ENCODE data around the gene LRRK1.

The LRRK1 gene

DNA sequence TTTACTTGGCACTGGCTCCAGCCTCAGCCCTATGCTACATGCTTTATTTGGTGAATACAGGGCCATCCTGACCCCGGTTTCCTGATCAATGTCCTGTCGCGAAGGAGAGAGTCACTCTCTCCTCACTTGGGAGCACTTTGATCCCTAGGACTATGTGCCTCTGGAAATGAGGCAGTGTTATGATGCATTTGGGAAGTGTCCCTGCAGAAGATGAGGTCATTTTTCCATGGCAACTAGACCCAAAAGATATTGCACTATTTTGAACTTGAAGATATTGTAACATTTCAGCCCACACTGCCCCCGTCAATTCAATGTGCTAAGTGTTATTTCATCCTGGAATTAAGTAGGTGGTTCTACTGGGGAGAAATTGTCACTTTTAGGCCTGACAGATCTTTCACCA is 68.0 kb downstream of the LRRK1 start:
- DNase-seq (ENCODE audit: low read depth, low spot score) = no peak
- no peak overlapping the region for H3K4me3 ChIP-seq (ENCODE audit: low read depth, low read length)
- ChIA-PET POLR2A (no interaction called here), CTCF (interaction anchor here (9.2 kb wide), 1 partner anchor 21 kb away, joined by 53 read pairs; no protein-coding TSS in a partner anchor)
- TF ChIP-seq, protein P1, sequence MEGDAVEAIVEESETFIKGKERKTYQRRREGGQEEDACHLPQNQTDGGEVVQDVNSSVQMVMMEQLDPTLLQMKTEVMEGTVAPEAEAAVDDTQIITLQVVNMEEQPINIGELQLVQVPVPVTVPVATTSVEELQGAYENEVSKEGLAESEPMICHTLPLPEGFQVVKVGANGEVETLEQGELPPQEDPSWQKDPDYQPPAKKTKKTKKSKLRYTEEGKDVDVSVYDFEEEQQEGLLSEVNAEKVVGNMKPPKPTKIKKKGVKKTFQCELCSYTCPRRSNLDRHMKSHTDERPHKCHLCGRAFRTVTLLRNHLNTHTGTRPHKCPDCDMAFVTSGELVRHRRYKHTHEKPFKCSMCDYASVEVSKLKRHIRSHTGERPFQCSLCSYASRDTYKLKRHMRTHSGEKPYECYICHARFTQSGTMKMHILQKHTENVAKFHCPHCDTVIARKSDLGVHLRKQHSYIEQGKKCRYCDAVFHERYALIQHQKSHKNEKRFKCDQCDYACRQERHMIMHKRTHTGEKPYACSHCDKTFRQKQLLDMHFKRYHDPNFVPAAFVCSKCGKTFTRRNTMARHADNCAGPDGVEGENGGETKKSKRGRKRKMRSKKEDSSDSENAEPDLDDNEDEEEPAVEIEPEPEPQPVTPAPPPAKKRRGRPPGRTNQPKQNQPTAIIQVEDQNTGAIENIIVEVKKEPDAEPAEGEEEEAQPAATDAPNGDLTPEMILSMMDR (IDR thresholded peaks at IDR 0.05; ENCODE audit: insufficient read depth, low read length, missing control alignments) = no peak

DNA sequence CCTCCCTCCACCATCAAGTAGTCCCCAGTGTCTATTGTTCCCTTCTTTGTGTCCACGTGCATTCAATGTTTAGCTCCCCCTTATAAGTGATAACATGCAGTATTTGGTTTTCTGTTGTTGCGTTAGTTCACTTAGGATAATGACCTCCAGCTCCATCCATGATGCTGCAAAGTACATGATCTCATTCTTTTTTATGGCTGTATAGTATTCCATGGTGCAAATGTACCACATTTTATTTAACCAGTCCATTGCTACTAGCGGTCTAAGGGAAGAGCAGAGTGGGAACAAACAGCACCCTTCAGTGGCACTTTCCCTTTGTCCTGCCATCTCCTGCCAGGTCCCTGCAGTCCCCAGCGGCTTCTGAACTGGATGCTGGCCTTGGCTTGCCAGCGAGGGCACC is 69.1 kb downstream of the LRRK1 start:
- TF ChIP-seq, protein P1 (IDR thresholded peaks at IDR 0.05; ENCODE audit: insufficient read depth, low read length, missing control alignments) = no peak
- ChIA-PET CTCF (interaction anchor here (1.0 to 9.2 kb wide), 2 partner anchors 19 to 361 kb away, joined by 3 to 53 read pairs; no protein-coding TSS in a partner anchor), POLR2A (no interaction called here)
- no peak overlapping the region for H3K4me3 ChIP-seq (ENCODE audit: low read depth, low read length)
- DNase-seq (ENCODE audit: low read depth, low spot score) = no peak

DNA sequence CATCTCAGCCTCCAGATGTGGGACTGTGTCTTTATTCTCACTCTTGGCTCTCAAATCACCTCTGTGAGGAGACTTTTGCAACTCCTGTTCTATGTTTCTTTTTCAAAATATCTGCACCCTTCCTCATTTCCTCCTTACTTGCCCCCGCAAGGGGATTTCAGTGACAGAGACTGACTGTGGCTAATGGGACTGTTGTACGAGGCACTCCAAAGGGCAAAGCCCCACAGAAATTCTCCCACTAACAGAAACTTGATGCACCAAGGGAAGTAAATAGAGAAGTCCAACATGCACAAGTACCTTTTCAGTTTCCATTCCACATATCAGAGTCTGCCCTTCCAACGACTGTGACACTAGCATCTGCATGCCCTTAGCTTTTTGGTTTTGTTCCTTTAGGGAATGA is 69.7 kb downstream of the LRRK1 start:
- CTCF ChIA-PET = interaction anchor here (1.0 to 9.2 kb wide), 2 partner anchors 19 to 362 kb away, joined by 3 to 53 read pairs; no protein-coding TSS in a partner anchor
- POLR2A ChIA-PET = no interaction called here

DNA sequence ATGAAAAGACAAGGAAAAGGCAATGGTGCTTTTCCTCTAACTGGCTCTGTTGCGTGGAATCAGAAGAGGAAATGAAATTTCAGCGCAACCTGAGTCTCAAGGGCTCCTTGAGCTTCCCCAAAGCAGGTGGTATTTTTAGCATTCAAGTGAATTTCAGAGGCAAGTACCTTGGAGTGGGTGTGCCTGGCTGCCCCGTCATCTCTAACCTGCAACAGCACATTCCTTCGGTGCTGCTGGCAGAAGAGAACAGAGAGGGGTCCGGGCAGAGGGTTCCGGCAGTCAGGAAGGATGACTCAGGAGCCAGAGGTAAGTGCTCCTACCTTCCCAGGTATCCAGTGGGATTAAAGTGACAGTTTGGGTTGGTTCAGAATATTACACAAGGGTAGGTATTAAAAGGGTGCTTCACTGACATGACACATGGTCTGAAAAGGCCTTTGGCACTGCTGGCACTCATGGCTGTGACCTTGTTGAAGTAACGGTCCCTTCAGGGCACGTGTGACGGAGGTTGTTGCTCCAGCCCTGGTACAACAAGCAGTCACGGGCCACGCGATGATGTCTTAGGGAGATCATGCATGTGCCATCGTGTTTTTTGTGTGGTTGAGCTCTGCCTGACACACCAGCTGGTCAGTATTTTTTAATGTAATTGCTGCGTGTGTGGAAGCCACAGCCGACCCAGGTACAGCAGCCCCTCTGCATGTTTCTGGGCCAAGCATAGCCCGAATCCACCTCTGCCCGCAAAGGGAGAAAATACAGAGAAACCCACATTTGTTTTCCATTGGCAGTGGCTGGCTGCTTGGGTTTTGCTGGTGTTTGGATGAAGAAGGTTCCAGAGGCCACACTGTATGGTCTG is 75.7 kb downstream of the LRRK1 start:
- POLR2A ChIA-PET = no interaction called here
- no peak for DNase-seq (ENCODE audit: low read depth, low spot score)
- TF ChIP-seq, protein P1 (IDR thresholded peaks at IDR 0.05; ENCODE audit: insufficient read depth, low read length, missing control alignments) = no peak
- H3K4me3 ChIP-seq (ENCODE audit: low read depth, low read length) = no peak overlapping the region
- CTCF ChIA-PET = interaction anchor here (0.6 to 11.4 kb wide), 2 partner anchors 13 to 76 kb away, joined by 3 to 159 read pairs; no protein-coding TSS in a partner anchor

More for the DNA sequence above, 69.7 kb downstream of the LRRK1 start:
- TF ChIP-seq, protein P1 (IDR thresholded peaks at IDR 0.05; ENCODE audit: insufficient read depth, low read length, missing control alignments) = no peak
- no peak for DNase-seq (ENCODE audit: low read depth, low spot score)
- H3K4me3 ChIP-seq (ENCODE audit: low read depth, low read length) = no peak overlapping the region

DNA sequence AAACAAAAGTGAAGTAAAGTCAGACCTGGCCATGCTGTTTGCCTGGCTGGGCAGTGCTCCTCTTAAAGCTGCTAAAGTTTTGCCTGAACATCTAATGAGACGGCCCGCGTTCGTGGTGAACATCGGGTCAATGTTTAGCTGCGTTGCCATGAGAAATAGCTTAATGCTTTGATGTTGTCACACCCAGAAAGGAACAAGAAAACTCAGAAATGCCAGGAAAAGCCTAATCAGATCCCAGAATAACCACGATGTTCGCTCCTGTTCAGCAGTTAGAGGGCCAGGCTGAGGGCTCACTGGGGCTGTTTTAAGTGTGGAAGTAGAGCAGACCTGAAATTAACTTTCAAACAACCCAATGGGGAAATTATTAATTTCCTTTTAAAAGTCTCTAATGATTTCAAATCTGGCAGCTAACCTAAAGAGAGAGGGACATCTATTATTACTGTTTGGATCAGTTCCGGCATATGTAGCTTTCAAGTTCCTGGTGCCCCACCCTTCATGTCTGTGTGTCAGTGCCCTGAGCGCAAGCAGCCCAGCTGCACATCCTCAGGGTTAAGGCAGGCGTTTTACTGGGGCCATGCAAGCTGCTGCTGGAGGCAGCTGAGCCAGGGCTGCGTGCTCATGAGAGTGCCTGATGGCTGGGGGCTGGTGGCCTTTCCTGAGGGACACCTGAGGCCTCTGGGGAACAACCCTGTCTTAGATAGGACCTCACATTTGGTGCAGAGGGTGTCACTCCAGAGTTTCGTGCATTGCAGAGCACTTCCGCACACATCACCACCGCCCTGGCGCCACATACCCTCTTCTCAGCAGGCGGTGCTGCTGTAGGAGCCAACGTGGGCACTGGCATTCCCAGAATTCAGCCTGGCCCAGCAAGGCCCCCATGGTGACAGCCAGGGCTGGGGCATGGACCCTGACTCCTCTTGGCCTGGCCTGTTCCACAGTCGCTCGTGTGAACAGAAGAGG is 76.6 kb downstream of the LRRK1 start:
- TF ChIP-seq, protein P1 (IDR thresholded peaks at IDR 0.05; ENCODE audit: insufficient read depth, low read length, missing control alignments) = no peak
- POLR2A ChIA-PET = no interaction called here
- no peak for DNase-seq (ENCODE audit: low read depth, low spot score)
- no peak overlapping the region for H3K4me3 ChIP-seq (ENCODE audit: low read depth, low read length)
- CTCF ChIA-PET = interaction anchor here (0.6 to 11.4 kb wide), 2 partner anchors 13 to 77 kb away, joined by 3 to 159 read pairs; no protein-coding TSS in a partner anchor

Data from AG04449 (cell line).